H1 (cell line): ENCODE results near the gene HEXIM1. TPM values are rescaled to one million over a fixed set of nuclear protein-coding genes. Genes with fewer than 3 reads are reported as not detected.

ENCODE experiments used
- CTCF ChIA-PET: fragments of 300-600 bp; sonication (Branson Sonifier 250); formaldehyde crosslinking; loops from one replicate; lab custom pipeline; 2021; ENCODE audit not compliant: partially characterized antibody; lab: Charles Lee
- POLR2A ChIA-PET: fragments of 300-600 bp; sonication (Branson Sonifier 250); formaldehyde crosslinking; loops from one replicate; lab custom pipeline; 2021; ENCODE audit warnings: inconsistent platforms; ENCODE audit not compliant: partially characterized antibody; lab: Charles Lee
- DNase-seq, 2 experiments: peaks; one replicate each; pipeline versions ENCODE4 v3.0.0 to v3.0.0-alpha.2; 2010 to 2022; ENCODE audit warnings: low spot score in 2 of 2, low read depth in 1 of 2, mixed read lengths in 1 of 2
- FAIRE-seq: peaks from 2 replicates; lab custom pipeline; 2011; peaks lifted over from hg19 to GRCh38; lab: Jason Lieb, UNC
- H2AFZ ChIP-seq: 2 replicates; pipeline ENCODE4 v1.8.1; 2012; ENCODE audit warnings: low read length, inconsistent platforms
- H2AK5ac ChIP-seq: 2 replicates; pipeline ENCODE4 v1.6.1; 2013; ENCODE audit warnings: low read depth, low read length
- H2BK120ac ChIP-seq: replicated peaks from 2 replicates; pipeline ENCODE3; 2013; ENCODE audit warnings: low read depth, low read length, inconsistent platforms
- H2BK12ac ChIP-seq: 2 replicates; pipeline ENCODE4 v1.6.1; 2013; ENCODE audit warnings: low read depth, low read length
- H2BK15ac ChIP-seq: 2 replicates; pipeline ENCODE4 v1.6.1; 2013; ENCODE audit warnings: low read length
- H2BK20ac ChIP-seq: 2 replicates; pipeline ENCODE4 v1.6.1; 2013; ENCODE audit warnings: low read length
- H2BK5ac ChIP-seq: 2 replicates; pipeline ENCODE4 v1.6.1; 2013; ENCODE audit warnings: low read depth, low read length
- H3K14ac ChIP-seq: 2 replicates; pipeline ENCODE4 v1.6.1; 2013; ENCODE audit warnings: inconsistent platforms; ENCODE audit not compliant: insufficient read length
- H3K18ac ChIP-seq: 2 replicates; pipeline ENCODE4 v1.6.1; 2013; ENCODE audit warnings: low read length; ENCODE audit errors: extremely low read depth
- H3K23ac ChIP-seq: 2 replicates; pipeline ENCODE4 v1.6.1; 2013; ENCODE audit warnings: inconsistent platforms; ENCODE audit not compliant: insufficient read length
- H3K23me2 ChIP-seq: 2 replicates; pipeline ENCODE4 v1.6.1; 2013; ENCODE audit warnings: low read depth, low read length
- H3K27ac ChIP-seq: 2 replicates; pipeline ENCODE4 v1.6.1; 2011; ENCODE audit warnings: low read depth, low read length, inconsistent platforms
- H3K27me3 ChIP-seq, 4 experiments: replicated peaks in 1 of 4; 1 replicate in 1 of 4; 2 replicates in 3 of 4; pipeline versions ENCODE4 v1.6.1 to v1.8.1; 2011 to 2013; ENCODE audit warnings: low read length in 3 of 4, mild to moderate bottlenecking in 3 of 4, inconsistent platforms in 2 of 4, mixed read lengths in 2 of 4, moderate library complexity in 1 of 4; ENCODE audit not compliant: control insufficient read depth in 3 of 4, insufficient read depth in 3 of 4; ENCODE audit errors: extremely low read depth in 1 of 4
- H3K36me3 ChIP-seq, 4 experiments: 2 replicates each; pipeline versions ENCODE4 v1.6.1 to v1.8.1; 2011 to 2013; ENCODE audit warnings: mild to moderate bottlenecking in 4 of 4, low read length in 3 of 4, moderate library complexity in 2 of 4, control low read depth in 1 of 4, inconsistent platforms in 1 of 4; ENCODE audit not compliant: insufficient read depth in 4 of 4, control insufficient read depth in 2 of 4
- H3K4ac ChIP-seq: replicated peaks from 2 replicates; pipeline ENCODE3; 2013; ENCODE audit warnings: low read length, low read depth, mixed read lengths, inconsistent platforms; ENCODE audit not compliant: insufficient read length
- H3K4me1 ChIP-seq, 4 experiments: replicated peaks in 1 of 4; 1 replicate in 1 of 4; 2 replicates in 3 of 4; pipeline versions ENCODE4 v1.6.1 to v1.8.1; 2011 to 2013; ENCODE audit warnings: low read length in 3 of 4, inconsistent platforms in 2 of 4, mixed read lengths in 1 of 4; ENCODE audit not compliant: insufficient read depth in 4 of 4, control insufficient read depth in 3 of 4
- H3K4me2 ChIP-seq, 2 experiments: 2 replicates each; pipeline versions ENCODE4 v1.6.1 to v1.8.1; 2011 to 2013; ENCODE audit warnings: low read depth in 2 of 2, low read length in 2 of 2, control low read depth in 1 of 2, inconsistent platforms in 1 of 2, mild to moderate bottlenecking in 1 of 2; ENCODE audit not compliant: insufficient read depth in 1 of 2
- H3K4me3 ChIP-seq, 4 experiments: fragments of 200-600, 300-600 bp in 1 of 4; sonication (generic), shearing (Covaris generic), sonication (Bioruptor Twin) in 1 of 4; 2 replicates each; pipeline versions ENCODE4 v1.5.1 to v1.8.1; 2011 to 2016; ENCODE audit warnings: low read length in 4 of 4, low read depth in 3 of 4, control low read depth in 2 of 4, inconsistent platforms in 2 of 4, mild to moderate bottlenecking in 2 of 4, mixed read lengths in 1 of 4, moderate library complexity in 1 of 4; ENCODE audit not compliant: insufficient read depth in 2 of 4; ENCODE audit errors: extremely low read depth in 1 of 4
- H3K56ac ChIP-seq: replicated peaks from 2 replicates; pipeline ENCODE3; 2013; ENCODE audit warnings: low read depth, mild to moderate bottlenecking, mixed read lengths, low read length, inconsistent platforms; ENCODE audit not compliant: insufficient read length
- H3K79me1 ChIP-seq: 2 replicates; pipeline ENCODE4 v1.6.1; 2013; ENCODE audit warnings: low read depth, low read length, control low read depth
- H3K79me2 ChIP-seq, 2 experiments: 2 replicates each; pipeline versions ENCODE4 v1.6.1 to v1.8.1; 2012 to 2013; ENCODE audit warnings: low read length in 2 of 2, mild to moderate bottlenecking in 2 of 2, inconsistent platforms in 1 of 2; ENCODE audit not compliant: insufficient read depth in 2 of 2, control insufficient read depth in 1 of 2
- H3K9ac ChIP-seq, 4 experiments: replicated peaks in 1 of 4; 1 replicate in 1 of 4; 2 replicates in 3 of 4; pipeline versions ENCODE4 v1.6.1 to v1.8.1; 2011 to 2013; ENCODE audit warnings: low read depth in 3 of 4, low read length in 3 of 4, control low read depth in 2 of 4, mild to moderate bottlenecking in 2 of 4, moderate library complexity in 2 of 4, inconsistent platforms in 1 of 4; ENCODE audit errors: extremely low read depth in 1 of 4
- H3K9me3 ChIP-seq, 2 experiments: 2 replicates each; pipeline versions ENCODE4 v1.6.1 to v1.8.1; 2012 to 2013; ENCODE audit warnings: mild to moderate bottlenecking in 2 of 2, moderate library complexity in 2 of 2, control low read depth in 1 of 2, inconsistent platforms in 1 of 2, low read depth in 1 of 2, low read length in 1 of 2, mixed read lengths in 1 of 2; ENCODE audit not compliant: insufficient read depth in 2 of 2
- H4K20me1 ChIP-seq, 2 experiments: replicated peaks in 1 of 2; 2 replicates each; pipeline versions ENCODE3 to v1.8.1; 2011 to 2013; ENCODE audit warnings: inconsistent platforms in 2 of 2, low read length in 2 of 2, mild to moderate bottlenecking in 1 of 2; ENCODE audit not compliant: insufficient read depth in 2 of 2, control insufficient read depth in 1 of 2
- H4K5ac ChIP-seq: 2 replicates; pipeline ENCODE4 v1.6.1; 2013; ENCODE audit warnings: low read length, low read depth, mixed read lengths, inconsistent platforms; ENCODE audit not compliant: insufficient read length
- H4K8ac ChIP-seq: 2 replicates; pipeline ENCODE4 v1.8.0; 2013; ENCODE audit warnings: mild to moderate bottlenecking, moderate library complexity, low read length, inconsistent platforms; ENCODE audit not compliant: insufficient read depth; ENCODE audit errors: extremely low read depth
- H4K91ac ChIP-seq: replicated peaks from 2 replicates; pipeline ENCODE3; 2013; ENCODE audit warnings: low read length, mixed read lengths, inconsistent platforms; ENCODE audit not compliant: insufficient read length
- JUN ChIP-seq: IDR thresholded peaks from 2 replicates; pipeline ENCODE4 v1.6.1; 2011; ENCODE audit warnings: low read depth, mild to moderate bottlenecking, improper control_type of control experiment, low read length
- TEAD4 ChIP-seq: IDR thresholded peaks from 2 replicates; pipeline ENCODE4 v1.6.1; 2012; ENCODE audit warnings: low read depth, low read length, inconsistent platforms, mixed read lengths
- WGBS, 2 experiments: shearing (Covaris generic) in 1 of 2; methylation state at CpG; one replicate each; pipeline versions ENCODE4 v1.1.6 to v1.1.7; 2013 to 2015; ENCODE audit warnings: low lambda C conversion rate in 2 of 2, mixed read lengths in 2 of 2, inconsistent platforms in 1 of 2, low coverage in 1 of 2, missing lambda C conversion rate in 1 of 2; ENCODE audit not compliant: insufficient replicate concordance in 2 of 2, insufficient coverage in 1 of 2, insufficient read length in 1 of 2; ENCODE audit errors: extremely low coverage in 1 of 2, missing lambda C conversion rate in 1 of 2; 5-methylcytosine and 5-hydroxymethylcytosine counted together
- polyA plus RNA-seq, 7 experiments: library from polyadenylated mRNA; depleted of rRNA in 3 of 7; stranded (reverse) in 5 of 7; unstranded in 2 of 7; fragments of >200 nt in 5 of 7; fragments of 200-250 nt in 2 of 7; gene quantifications; 1 replicate in 5 of 7; 2 replicates in 1 of 7; 4 replicates in 1 of 7; pipeline versions ENCODE4 v1.2.1 to v1.2.3, GENCODE V29; 2011 to 2013; ENCODE audit warnings: missing spikeins in 2 of 7, mixed read lengths in 2 of 7
- total RNA-seq: library from RNA; stranded (reverse); fragmentation: NEBNext Ultra II Directional; extraction: Animal tissue kit (Norgen Biotek cat#: 25700); gene quantifications from 2 replicates; pipeline ENCODE4 v1.2.1, GENCODE V29; 2021

Gene HEXIM1
- total and polyA plus RNA-seq, 2 of the 8 experiments (the other 6 are each of a cell fraction or from before 2014, with no cell fraction given): 9.1 to 38.3 TPM

- Histone ChIP-seq H2AFZ (no peak overlapping the region), H3K36me3 (no peaks in the 10 kb centered on the region), H2BK12ac (peak overlapping the region; percentile 96; the same call in 1 of the 2 replicates), H4K20me1 (peaks cover 5 to 11% of the 10 kb centered on the region in 2 experiments), H3K79me1 (no peaks in the 10 kb centered on the region), H3K23ac (no peak overlapping the region)
- POLR2A ChIA-PET: interaction anchor here (0.7 to 15.8 kb wide), 5 partner anchors 12 to 93 kb away, joined by 3 to 185 read pairs (median 5); partner anchors contain the start of genes HEXIM1 and HEXIM2
- TF ChIP-seq JUN: no peak
- 0 out of 2 replicates have a peak, but pooled peaks have one; percentile 28 for TF ChIP-seq TEAD4
- TF ChIP-seq, all 59 proteins: peak for 1
- Histone ChIP-seq H3K9ac (peak overlapping the region in 1 of 4 experiments; percentile 7; a peak in 1 of 7 replicates), H4K8ac (peak overlapping the region; percentile 74; the same call in 1 of the 2 replicates), H3K4me3 (no peak overlapping the region), H2BK15ac (peak overlapping the region; percentile 61; the same call in 1 of the 2 replicates), H4K91ac (peak overlapping the region; percentile 100), H3K4me1 (peaks cover 0 to 20% (median 11%) of the 10 kb centered on the region in 4 experiments; a peak in 5 of 7 replicates), H3K9me3 (no peaks in the 10 kb centered on the region), H3K27ac (0 out of 2 replicates have a peak overlapping the region, but pooled peaks have one; percentile 11), H3K23me2 (peaks cover 4% of the 10 kb centered on the region; the same call in 1 of the 2 replicates), H3K14ac (peak overlapping the region; percentile 0), H3K4ac (peak overlapping the region; percentile 72), H3K56ac (peak overlapping the region; percentile 73), H3K79me2 (no peaks in the 10 kb centered on the region), H2BK5ac (peak overlapping the region; percentile 97), H4K5ac (peak overlapping the region; percentile 55), H2BK120ac (peak overlapping the region; percentile 64), H3K4me2 (no peak overlapping the region), H3K18ac (peak overlapping the region; percentile 83), H2AK5ac (peak overlapping the region; percentile 58; the same call in 1 of the 2 replicates), H2BK20ac (peak overlapping the region; percentile 72; the same call in 1 of the 2 replicates), H3K27me3 (no peaks in the 10 kb centered on the region)
- CTCF ChIA-PET: interaction anchor here (0.7 to 8.7 kb wide), 12 partner anchors 8 to 207 kb away, joined by 3 to 69 read pairs (median 4); partner anchors contain the start of gene ACBD4
- 81% methylated on average over 20 of the region's 20 CpGs; no CpG with 5 or more reads in 1 of the 2 experiments for WGBS, 2 experiments
- DNase-seq (no peak), FAIRE-seq (no peak)
These were observed 20.6 kb upstream of the HEXIM1 start for GRCh38 chr17:45127548-45128300.
